Right lung (tissue), 5 donors: ENCODE measurements around the gene RAB24. TPM values are rescaled to one million over a fixed set of nuclear protein-coding genes. Genes with fewer than 3 reads are reported as not detected.

Source experiments
- DNase-seq, 2 donors: peaks; one replicate each; pipeline ENCODE4 v3.0.0-alpha.2; 2013
- polyA plus RNA-seq, 5 donors: library from polyadenylated mRNA; unstranded; fragments of 120-200 nt; gene quantifications; one replicate each; pipeline versions ENCODE4 v1.2.1 to v1.2.3, GENCODE V29; 2013; ENCODE audit warnings: inconsistent platforms in 1 of 5, low replicate concordance in 1 of 5; ENCODE audit not compliant: insufficient read length in 5 of 5, insufficient read depth in 1 of 5

Gene RAB24
- polyA plus RNA-seq, 5 donors: 21.0 to 44.5 (median 27.0) TPM

- no peak for DNase-seq
Measured at GRCh38 chr5:177334781-177335700, 31.5 kb upstream of the RAB24 start.

DNA sequence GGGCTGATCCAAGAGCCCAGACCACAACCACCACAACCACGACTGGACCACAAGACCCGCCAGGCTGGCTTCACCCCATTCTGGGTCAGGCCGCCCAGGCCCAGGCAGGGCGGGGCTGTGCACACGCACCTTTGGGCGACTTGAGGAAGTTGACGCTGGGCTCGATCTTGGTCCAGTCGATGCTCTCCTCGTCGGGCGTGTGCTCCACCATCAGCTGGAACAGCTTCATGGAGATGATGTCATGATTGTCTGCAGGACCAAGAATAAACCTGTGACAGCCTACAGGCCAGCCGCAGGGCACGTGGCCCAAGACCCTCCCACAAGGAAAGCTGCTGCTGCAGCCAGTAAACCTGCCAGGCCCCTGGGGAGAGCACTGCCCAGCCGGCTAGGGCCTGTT lies 30.6 kb upstream of the RAB24 start:
- DNase-seq: no peak

- DNase-seq: no peak
Measured at GRCh38 chr5:177333420-177334154, 30.1 kb upstream of the RAB24 start.

DNA sequence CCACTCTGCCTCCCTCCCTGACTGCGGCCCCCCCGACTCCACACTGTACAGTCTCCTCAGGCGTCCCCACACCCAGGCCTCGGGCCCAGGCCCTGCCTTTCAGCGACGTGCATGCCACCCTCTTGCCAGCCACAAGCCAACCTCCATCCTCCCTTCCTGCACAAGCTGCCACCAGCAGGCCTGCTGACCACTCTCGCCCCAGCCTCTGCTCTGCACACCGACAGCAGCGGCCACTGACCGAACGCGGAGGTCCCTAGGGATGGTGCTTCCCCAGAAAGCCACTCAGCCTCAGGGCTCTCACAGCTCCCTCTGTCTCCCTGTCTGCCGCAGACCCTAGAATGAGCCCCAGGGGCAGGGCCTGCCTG lies 29.4 kb upstream of the RAB24 start:
- DNase-seq: no peak

- DNase-seq: no peak
Measured at GRCh38 chr5:177332031-177332895, 28.7 kb upstream of the RAB24 start.

DNA sequence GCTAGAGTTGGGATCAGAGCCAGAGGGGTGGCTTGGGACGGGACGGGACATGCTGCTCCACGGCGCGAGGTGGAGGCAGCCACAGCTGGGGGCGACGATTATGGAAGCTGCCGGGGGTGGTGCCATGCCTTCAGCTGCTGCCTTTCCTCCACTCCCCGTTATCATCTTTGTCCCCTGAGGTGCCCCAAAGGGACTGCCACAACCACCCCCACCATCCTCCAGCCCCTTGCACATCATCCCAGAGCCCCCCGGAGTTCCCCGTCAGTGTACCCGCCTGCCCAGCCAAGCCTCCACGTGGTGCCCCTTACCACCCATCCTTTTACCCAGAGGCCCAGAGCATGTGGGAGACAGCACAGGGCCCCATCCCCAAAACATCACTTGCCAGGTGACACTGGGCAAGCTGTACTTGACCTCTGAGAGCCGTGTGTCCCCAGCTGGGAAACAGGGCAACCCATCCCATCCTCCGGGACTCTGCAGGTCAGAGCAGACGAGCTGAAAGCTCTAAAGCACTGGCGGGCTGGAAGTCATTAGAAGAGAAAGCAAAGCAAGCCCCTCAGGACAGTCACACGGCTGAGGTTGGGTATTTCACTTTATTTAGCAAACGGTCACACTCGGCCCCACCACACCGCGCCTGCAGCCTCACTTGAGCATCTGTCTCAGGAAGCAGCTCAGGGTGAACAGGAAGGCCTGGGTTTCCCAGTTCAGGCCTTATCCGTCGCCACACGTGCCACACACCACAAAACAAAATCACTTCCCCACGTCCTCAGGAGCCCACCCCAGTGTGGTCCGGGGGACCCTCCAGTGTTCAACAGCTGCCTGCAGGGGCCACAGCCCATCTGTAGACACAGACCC lies 27.7 kb upstream of the RAB24 start:
- no peak for DNase-seq

GRCh38 chr5:177329883-177330282 lies 26.4 kb upstream of the RAB24 start:
- DNase-seq: no peak

DNA sequence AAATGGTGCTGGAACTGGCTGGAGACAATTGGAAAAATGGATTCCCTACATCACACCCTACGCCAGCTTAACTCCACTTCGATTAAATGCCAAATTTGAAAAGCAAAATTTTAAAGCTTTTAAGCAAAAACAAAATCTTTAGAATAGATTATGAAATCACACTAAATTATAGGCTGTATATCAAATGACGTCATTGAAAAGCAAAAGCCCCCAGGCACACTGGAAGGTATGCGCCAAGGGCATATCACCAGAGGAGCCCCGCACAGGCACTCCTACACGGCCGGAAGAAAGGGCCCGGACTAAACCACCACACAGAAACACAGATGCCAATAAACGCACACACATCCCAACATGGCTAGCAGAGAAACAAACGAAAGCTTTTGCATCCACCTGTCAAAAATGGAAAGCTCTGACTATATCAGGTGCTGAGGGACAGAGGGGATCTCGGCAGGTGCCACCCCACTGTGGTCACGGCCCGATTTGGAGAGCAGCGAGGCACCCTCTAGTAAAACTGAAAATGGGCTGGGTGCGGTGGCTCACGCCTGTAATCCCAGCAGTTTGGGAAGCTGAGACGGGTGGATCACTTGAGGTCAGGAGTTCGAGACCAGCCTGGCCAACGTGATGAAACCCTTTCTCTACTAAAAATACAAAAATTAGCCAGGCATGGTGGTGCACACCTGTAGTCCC lies 25.2 kb upstream of the RAB24 start:
- DNase-seq: no peak

DNA sequence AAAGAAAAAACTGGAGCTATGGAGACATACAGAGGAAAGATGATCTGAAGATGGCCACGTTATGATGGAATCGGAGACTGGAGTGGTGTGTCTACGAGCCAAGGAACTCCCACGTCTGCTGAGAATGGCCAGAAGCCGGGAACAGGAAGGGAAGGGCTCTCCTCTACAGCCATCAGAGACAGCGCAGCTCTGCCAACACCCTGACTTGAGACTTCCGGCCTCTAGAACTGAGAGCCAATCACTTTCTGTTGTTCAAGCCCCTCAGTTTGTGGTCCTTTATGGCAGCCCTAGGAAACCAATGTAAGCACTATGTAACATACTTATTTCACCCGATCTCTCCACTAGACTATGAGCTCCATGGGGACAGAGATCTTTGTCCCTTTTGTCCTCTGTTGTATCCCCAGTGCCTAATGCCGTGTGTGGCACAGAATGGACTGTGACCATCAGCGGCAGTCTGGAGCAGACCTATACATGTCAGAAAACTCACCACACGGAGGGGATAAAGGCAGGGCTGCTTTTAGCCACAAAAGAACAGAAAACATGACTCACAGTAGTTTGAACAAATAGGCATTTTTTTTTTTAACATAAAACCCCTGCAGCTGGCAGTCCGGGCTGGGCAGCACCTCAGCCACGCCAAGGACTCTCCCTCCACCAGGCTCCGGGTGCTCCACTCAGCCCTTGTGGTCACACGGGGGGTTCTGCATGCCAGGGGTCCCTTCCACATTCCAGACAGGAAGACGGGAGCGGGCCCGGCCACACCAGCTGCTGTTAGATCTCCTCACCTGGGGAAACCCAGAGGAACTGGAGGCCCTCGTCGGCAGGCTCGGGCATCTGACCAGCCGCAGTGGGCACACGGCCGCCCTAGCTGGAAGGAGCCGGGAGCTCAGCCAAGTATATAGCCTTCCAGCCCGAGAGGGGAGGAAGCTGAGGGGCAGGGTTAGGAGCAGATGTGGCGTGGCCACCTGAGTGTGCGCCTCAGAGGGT lies 24.3 kb upstream of the RAB24 start:
- no peak for DNase-seq

DNA sequence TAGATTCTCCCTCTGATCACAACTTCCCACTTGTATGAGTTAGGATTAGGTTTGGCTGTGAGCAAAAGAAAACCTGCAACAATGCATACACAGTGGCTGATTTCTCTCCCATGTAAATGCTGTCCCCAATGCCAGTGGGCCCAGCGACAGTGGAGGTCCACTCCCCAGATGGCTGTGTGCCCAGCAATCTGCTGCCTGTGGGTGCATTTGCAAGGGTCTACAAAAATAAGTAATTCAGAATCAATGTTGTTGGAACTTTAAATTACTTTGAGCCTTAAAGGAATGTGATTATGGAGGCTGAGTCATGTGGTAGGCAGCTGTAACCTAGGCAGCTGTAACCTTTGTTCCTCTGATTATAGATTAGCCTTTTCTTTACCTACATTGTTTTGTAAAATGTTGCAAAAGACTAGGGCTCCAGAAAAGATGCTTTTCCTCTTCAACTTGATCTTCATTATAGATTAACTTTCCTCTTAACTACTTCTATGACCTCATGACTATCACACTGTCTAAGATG lies 22.4 kb upstream of the RAB24 start:
- DNase-seq: no peak

- no peak for DNase-seq
Measured at GRCh38 chr5:177320879-177321278, 17.4 kb upstream of the RAB24 start.

DNA sequence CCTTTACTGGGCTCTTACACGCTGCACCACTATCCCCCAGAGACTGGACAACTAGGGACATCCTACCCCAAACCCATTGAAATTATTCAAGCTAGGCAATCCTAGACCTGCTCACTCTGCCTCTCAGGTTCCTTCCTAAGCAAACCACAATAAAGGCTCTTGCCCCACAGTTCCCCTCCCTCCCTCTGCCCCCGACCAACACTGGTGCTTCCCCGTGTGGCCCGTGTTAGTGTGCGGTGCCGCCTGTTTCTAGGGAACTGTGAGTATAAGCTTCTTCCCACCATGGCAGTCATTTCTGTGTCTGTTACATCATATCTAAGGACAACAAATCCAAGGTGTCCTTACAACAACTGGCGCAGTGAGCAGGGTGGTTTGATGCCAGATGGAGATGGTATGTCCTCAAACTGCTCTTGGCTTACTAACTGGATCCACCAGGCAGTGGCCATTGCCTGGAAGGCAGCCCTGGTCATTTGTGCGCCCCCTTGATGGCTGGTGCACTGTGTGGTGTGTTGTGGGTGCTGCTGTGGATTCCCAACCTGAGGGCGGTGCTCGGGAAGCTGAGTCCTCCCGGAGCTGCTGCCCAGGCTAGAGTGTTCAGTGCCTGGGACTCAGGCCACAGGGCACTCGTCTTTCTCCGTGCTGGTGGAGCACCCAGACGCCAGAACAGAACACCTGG lies 16.5 kb upstream of the RAB24 start:
- no peak for DNase-seq

DNA sequence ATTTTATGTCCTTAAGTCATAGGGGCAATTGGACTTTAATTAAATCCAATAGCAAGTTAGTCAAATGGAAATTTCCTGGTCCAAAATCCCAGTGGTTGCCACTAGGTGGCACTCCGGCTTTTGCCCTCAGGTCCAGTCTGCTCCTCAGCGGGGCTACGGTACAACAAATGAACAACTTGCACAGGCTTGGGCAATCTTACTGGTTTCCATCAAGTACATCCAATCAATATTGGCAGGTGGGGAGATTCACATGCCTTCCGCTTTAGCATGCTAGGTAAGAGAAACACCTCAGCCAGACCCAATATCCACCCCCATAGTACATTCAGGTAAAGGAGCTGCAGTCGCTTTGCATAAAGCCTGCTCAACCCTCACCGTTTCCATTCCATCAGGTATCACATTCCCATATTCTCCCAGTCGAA lies 14.4 kb upstream of the RAB24 start:
- no peak for DNase-seq

GRCh38 chr5:177316005-177316404 lies 12.5 kb upstream of the RAB24 start:
- no peak for DNase-seq

DNA sequence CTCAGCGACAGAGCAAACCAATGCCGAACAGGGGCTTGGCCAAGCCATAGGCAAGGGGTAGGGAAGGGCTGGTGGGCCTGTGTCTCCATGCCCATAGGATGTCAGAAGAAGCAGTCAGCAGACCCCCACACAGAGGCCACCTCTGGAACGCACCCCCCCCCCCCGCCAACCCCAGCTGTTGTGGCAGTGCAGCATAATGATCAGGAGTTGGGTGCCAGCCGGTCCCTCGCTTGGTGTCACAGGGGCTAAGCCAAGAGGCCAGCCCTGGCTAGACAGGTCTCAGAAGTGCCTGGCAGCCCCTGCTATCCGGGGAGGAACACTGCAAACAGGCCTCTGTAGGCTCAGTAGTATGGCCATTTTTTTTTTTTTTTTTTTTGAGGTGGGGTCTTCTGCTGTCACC lies 11.9 kb upstream of the RAB24 start:
- no peak for DNase-seq

- DNase-seq: no peak
Measured at GRCh38 chr5:177314376-177315342, 11.1 kb upstream of the RAB24 start.

GRCh38 chr5:177313561-177314259 lies 10.2 kb upstream of the RAB24 start:
- DNase-seq: no peak
